ENCODE measurements around the gene HPS6.

Gene HPS6

DNA sequence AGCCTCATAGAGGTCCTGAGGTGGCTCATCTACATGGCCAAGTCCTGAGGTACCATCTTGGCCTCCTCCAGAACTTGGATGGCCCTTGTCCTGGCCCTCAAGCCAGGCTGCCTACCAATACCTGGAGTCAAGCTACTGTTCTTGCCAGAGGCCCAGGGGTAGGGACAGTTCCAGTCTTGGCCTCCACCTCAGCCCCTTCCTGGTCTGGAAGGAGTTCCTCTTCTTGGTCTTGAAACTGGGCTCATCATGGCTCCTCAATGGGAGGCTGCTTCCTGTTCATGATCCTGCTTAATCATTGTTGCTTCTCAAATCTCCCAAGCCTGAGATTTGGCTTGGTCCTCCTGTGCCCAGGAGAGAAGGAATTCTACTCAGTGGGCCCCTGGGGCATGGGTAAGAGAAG is 3.9 kb downstream of the HPS6 start:
- no peak for DNase-seq (ENCODE audit: low read depth)

DNA sequence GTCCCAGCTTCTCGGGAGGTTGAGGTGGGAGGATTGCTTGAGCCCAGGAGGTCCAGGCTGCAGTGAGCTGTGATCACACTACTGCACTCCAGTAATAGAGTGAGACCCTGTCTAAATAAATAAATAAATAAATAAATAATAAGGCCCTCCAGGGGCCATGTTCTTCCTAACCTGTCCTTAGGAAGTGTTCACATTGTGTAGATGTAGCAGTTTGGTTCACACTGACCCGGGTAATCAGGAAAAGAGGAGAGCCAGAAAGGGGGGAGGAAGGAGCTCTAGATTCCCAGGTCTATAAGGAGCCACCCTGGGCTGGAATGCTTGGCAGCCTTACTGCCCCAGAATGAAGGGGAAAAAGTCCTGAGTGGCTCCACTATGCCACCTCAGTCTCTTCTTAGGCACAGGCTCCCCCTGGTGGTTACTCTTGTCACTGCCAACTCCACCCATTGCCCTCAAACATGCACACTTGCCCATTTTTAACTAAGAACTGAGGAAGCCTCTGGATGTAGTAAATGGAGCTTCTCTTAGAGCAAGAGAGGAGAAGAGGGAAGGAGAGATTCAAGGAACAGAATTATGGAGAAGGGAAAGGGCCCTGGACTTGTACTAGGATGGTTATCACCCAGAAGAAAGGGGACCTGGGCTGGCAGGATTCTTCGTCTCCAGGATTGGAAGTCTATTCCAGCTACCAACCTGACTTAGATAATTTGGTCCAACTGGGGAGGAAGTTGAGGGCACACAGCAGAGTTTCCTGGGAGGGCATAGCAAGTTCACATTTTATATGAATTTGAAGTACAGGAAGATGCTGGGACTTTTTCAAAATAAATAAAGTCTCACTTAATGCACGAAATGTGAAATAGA is 7.8 kb downstream of the HPS6 start:
- peak; percentile 50 for DNase-seq (ENCODE audit: low read depth)

DNA sequence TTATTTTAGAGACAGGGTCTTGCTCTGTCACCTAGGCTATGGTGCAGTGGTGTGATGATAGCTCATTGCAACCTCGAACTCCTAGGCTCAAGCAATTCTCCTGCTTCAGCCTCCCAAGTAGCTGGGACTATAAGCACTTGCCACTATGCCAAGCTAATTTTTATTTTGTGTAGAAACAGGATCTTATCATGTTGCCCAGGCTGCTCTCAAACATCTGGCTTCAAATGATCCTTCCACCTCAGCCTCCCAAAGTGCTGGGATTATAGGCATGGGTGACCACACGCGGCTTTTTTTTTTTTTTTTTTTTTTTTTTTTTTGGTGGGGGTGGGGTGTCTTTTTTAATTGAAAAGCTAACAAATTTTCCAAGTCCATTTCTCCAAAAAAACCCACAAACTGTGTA is 18.4 kb downstream of the HPS6 start:
- no peak for DNase-seq (ENCODE audit: low read depth)

DNA sequence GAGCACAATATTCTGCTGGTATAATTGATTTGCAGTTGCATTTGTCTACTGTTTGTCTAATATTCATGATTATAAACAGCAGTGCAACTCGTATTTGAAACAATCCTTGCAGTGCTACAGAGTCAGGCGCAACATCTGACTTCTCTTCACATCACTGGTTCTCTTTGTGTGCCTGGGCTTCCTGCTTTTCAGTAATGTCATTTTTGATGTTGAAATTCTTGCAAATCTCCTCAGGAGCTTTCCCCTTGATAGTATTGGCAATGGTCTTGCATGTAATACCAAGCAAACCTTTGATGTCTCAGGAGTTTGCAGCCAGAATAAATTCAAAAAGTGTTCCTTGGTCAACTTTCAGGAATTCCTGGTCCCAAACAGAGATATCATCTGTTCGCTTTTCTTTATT is 20.2 kb downstream of the HPS6 start:
- no peak for DNase-seq (ENCODE audit: low read depth)

DNA sequence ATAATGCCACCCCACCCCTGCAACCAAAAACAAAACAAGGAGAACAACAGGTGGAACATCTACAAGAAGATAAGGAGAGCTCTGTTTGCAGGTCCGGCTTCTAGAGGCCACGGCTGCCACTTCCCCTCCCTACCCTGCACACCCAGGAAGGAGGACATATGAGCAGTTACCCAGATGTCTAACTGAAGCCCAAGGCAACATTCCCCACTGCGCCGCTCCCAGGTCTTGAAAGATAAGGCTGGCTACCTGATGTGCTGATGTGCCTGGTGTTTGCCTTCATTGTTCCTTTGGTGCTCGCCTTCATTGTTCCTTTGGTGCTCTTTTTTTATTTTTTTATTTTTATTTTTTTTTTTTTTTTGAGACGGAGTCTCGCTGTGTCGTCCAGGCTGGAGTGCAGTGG is 21.0 kb downstream of the HPS6 start:
- DNase-seq (ENCODE audit: low read depth): no peak

DNA sequence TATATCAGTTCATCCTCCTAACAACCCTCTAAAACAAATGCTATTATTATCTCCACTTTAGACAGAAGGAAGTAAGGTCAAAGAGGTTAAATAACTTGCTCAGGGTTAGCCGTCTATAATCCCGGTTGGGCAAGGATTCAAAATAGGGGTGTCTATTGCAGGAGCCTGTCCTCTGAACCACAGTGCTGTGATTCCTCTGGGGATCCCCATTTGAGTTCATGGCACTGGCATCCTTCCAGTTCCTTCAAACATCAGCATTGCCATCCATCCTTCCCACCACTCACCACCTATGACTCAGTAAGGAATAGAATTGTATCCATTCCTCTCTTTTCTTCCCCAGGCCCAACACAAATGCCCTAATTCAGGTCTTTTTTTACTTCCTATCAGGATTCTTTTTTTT is 25.6 kb downstream of the HPS6 start:
- DNase-seq (ENCODE audit: low read depth): no peak

DNA sequence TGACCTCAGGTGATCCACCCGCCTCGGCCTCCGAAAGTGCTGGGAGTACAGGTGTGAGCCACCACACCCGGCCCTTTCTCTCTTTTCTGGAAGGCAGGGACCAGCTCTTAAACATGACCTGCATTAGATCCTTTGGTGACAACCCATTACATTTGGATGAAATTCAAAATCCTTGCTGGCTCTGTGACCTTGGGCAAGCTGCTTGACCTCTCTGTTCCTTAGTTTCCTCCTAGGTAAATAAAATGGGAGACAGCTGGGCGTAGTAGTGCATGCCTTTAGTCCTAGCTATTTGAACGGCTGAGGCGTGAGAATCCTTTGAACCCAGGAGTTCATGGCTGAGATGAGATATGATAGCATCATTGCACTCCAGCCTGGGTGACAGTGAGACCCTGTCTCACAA is 31.3 kb downstream of the HPS6 start:
- no peak for DNase-seq (ENCODE audit: low read depth)

DNA sequence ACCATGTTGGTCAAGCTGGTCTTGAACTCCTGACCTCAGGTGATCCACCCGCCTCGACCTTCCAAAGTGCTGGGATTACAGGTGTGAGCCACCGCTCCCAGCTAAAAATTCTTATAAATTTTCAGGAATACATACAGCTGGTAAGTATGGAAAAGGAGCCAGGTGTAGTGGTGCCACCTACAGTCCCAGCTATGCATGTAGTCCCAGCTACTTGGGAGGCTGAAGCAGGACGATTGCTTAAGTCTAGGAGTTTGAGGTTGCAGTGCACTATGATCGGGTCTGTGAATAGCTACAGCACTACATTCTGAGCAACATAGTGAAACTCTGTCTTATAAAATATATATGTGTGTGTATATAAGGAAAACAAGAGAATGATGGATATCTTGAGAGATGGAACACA is 36.0 kb downstream of the HPS6 start:
- DNase-seq (ENCODE audit: low read depth): no peak

DNA sequence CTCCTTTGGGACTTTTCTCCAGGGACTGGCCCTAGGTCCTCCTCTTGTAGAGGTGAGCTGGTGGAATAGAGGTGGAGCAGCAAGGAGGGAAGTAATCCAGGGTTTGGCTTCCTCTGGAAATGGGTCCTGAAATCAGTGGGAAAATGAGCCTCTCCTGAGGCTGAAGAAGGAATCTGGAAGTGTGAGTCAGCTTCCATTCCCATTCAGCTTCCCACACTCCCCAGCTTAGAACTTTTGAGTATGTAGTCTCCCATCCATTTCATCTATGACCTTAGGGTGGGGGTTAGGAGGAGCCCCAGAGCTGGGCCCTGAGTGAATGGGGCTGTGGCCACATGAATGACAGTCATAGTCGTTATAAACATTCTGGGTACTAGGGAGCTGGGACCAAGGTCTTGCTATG is 37.3 kb downstream of the HPS6 start:
- no peak for DNase-seq (ENCODE audit: low read depth)

DNA sequence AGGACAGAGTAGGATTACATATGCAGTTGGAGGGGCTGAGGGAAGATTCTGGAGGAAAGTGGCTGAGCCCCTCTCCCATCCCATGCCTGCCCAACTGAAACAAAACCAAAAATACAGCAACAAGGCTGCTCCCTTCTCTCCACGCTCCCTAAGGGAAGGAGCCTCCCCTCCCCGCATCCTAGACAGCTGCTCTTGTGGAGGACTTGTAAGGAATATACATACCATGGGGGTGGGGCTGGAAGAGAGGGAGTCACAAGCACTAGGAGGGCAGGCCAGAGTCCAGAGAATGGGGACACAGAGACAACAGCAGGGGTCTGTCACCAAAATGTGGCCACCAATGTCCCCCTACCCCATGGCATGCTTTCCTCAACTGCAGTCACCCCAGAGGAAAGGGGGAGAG is 41.8 kb downstream of the HPS6 start:
- no peak for DNase-seq (ENCODE audit: low read depth)

DNA sequence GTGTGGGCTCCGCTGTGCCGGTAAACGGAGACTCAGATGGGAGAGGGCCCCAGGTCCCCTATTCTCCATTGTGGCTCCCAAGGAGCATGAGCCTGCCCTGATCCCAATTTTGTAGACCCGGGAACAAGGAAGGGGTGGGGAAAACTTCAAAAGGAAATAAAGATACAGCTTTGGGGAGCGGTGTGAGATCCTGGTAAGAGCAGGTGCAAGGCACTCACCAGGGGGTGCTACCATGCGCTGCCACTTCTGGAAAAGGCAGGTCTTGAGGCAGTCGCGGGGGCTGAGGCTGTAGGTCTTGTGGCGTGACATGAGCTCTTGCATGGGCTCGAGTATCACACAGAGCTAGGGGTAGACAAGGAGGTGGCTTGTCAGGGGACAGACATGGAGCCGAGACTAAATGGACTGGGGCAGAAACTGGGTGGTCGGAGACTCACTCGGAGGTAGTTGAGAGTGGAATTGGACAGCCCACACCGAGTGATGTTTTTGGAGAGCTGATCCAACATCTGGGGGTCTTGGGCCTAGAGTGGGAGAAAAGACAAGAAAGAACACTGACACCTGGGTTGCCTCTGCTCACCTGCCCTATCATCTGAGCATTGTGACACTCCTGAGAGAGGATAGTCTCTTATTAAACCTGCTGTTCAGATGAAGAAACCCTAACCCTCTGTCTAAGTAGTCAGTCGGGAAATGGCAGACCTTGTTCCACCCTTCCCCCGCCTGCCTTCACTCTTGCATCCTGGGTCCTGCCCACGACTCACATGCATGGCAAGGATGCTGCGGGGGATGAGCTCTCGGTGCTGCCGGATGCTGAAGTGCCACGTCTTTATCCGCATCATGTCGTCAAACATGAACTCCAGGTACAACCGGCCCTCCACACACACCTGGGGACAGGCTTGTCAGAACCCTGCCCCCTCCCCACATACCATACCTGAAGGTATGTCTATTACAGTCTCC is 44.3 kb downstream of the HPS6 start:
- DNase-seq (ENCODE audit: low read depth): no peak

DNA sequence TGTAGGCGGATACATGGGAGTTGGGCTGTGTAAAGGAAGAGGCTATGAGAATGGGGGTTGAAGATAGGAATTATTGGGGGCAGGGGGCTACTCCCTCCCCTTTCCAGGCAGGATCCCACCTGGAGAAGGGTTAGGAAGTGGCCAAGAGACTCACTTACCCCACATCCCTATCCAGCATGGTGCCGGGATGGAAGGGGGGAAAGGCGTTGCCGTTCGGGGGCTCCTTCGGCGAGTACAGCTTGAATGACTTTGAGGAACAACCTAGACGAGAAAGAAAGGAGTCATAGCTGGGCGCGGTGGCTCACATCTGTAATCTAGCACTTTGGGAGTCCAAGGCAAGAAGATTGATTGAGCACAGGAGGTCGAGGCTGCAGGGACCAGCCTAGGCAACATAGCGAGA is 46.1 kb downstream of the HPS6 start:
- no peak for DNase-seq (ENCODE audit: low read depth)

DNA sequence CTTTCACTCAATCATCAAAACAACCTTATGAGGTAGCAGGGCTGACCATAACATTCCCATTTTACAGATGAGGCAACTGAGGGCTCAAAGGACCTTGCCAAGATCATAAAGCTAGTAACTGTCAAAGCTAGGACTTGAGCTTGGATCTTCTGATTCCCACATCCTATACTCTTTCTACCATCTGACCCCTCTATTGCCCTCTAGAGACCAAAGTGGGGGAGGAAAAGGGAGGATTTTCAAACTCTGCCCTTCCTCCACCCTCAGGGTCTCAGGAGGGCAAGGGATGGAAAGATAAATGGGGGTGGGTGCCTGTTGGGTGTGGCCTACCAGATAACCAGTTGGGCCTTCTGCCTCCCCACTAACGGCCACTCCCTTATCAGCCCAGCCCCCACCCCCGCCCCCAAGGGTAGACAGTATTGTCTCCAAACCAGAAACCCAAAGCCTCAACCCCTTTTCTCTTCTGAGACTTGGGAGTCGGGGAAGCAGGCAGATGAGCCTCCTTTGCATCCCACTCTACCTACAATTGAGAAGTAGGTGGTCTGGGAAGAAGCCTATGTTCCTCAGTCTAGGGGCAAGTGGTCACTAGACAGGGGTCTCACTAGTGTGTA is 47.2 kb downstream of the HPS6 start:
- no peak for DNase-seq (ENCODE audit: low read depth)

DNA sequence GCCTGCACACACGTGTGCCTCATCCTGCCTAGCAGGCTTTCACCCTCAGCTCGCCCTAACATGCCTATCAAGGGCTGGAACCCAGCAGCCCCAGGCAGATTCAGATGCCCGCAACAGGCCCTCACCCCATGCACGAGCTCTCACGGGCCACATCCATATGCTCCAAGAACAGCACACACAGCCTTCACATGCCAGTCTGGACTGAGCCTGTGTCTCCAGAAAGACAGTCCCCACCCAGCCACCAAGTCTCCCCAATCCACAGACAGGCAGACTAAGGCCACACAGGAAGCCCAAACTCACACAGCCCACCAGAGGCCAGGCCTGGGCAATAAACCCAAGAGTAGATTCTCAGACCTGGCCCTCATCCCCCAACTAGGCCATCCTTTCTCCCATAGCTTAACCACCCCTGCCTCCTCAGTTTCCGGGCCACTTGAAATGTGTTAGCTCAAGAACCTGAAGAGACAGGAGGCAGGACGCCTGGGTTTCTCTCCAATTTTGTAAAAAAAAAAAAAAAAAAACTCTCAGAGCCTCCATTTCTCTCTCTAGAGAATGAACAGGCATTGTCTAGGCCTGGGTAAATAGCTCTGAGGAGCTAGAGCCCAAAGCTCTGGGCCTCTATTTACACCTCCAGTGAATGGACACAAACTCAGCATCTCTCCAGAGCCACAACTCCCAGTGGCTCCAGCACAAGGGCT is 48.3 kb downstream of the HPS6 start:
- DNase-seq (ENCODE audit: low read depth): no peak

DNA sequence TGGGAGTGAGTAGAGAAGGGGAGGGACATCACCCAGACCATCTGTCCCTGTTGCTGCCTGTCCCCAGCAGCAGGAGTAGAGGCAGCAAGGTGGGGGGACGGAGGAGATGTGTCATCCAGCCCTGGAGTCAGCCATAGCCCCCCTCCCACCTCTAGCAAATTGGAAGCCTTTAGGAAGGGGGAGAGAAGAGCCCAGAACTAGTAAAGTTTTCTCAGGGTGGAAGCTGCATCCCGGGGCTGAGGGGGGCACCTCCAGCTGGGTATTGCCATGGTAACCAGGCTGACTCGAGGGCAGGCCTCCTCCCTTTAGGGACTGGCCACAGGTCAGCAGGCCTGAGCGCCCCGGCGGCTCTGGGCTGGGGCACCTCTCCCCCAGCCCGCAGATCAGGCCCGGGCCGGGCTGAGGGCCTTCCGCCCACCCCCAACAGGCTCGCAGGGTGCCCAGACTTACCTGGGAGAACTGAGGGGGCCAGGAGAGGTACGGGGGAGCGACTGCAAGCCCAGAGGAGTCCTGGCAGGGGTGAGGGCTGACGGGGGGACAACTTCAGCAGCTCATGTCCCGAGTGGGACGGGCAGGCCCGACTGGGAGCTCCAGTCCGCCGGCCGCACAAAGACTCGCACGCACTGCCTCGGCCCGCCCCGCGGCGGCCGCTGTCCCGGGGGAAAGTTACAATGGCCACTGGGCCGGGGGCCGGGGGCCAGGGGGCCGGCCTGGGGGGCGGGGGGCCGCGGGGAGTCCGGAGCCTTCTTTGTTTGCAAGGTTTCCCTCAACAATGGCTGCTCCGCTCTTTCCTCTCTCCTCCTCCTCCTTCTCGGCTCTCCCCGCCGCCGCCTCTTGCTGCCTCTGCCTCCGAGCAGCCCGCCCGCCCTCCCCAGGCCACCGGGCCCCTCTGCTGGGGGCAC is 49.1 kb downstream of the HPS6 start:
- no peak for DNase-seq (ENCODE audit: low read depth)

DNA sequence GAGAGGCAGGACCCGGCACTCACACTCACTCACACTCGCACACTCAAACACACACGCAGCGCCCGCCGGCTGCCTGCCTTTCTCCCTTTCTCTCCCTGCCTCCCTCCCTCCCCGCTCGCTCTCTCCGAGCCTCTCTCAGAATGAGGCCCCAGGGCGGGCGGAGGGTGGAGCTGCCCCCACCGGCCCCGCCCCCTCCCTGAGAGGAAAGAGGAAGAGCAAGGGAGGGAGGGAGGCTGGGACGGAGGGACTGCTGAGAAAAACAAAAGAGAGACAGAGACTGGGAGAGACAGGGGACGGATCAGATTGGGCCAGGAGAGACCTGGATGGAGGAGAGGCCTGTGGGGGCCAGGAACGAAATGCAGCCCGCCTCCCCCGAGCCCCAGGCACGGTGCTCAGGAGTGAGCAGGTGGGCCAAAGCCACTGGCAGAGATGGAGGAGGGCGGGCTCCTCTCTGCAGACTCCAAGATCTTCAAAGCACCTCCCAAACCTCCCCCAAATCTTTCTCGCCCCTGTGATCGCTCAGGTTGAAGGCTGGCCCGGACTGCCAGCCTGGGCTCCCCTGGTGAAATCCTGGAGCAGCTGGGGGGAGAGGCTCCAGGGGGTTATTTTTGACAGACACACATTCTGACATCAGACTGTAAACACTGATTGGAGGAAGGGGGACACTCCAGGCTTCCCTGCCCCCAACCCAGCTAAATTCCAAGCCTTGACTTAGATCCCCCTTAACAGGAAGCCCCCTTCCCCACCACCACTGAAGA is 49.9 kb downstream of the HPS6 start:
- peak; percentile 75 for DNase-seq (ENCODE audit: low read depth)

DNA sequence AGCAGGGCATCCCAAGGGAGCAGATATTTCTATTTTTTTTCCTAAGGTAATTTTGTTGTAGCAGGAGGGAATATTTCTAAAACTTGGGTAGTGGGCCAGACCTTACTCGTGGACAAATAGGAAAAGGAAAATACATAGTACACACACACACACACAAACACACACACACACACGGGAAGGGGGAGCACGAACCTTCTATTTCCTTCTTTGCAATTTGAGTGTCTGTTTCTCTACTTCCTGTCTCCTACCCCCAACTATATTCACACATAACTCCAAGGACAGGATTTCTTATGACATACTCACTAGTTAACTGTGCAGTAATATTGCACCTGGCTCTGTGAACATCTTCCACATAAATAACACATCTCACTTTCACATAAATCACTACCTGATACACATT is 50.6 kb downstream of the HPS6 start:
- DNase-seq (ENCODE audit: low read depth): no peak

DNA sequence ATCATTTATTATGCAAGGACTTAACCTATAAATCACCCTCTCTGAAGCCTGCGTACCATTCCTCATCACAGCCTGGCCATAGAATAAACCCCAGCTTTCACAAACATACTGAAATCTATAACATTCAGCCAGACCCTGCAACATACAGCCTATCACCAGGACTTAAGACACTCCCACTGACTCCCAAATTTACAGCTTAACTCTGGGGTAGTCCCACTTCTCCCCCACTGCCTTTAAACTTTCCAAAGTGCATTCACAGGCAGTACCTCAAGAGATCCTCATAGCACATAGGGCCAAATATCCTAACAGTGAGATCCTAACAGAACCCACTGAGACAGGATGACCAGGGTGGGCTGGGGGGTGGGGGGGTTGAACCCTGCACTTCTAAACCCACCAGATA is 51.5 kb downstream of the HPS6 start:
- no peak for DNase-seq (ENCODE audit: low read depth)
